Adipocyte (in vitro differentiated cells): Measurements from ENCODE around the gene SLC39A11.

Experiments used
- DNase-seq: peaks from one replicate; pipeline ENCODE4 v3.0.0-alpha.2; 2015; ENCODE audit warnings: low read depth
- H3K27me3 ChIP-seq: replicated peaks from 2 replicates; pipeline ENCODE4 v1.7.0; 2013; ENCODE audit warnings: mild to moderate bottlenecking, low read length, moderate library complexity; ENCODE audit not compliant: control insufficient read depth, insufficient read depth
- H3K36me3 ChIP-seq: 2 replicates; pipeline ENCODE4 v1.7.0; 2013; ENCODE audit warnings: low read length, mild to moderate bottlenecking, moderate library complexity; ENCODE audit not compliant: control insufficient read depth, insufficient read depth, severe bottlenecking
- H3K4me1 ChIP-seq: 2 replicates; pipeline ENCODE4 v1.7.0; 2013; ENCODE audit warnings: mild to moderate bottlenecking, low read length, moderate library complexity; ENCODE audit not compliant: control insufficient read depth, insufficient read depth
- H3K4me3 ChIP-seq: 2 replicates; pipeline ENCODE4 v1.7.0; 2013; ENCODE audit warnings: mild to moderate bottlenecking, low read length, moderate library complexity
- H3K9ac ChIP-seq: 2 replicates; pipeline ENCODE4 v1.7.0; 2013; ENCODE audit warnings: mild to moderate bottlenecking, low read length, moderate library complexity
- H3K9me3 ChIP-seq: 2 replicates; pipeline ENCODE4 v1.7.0; 2013; ENCODE audit warnings: mild to moderate bottlenecking, low read length, moderate library complexity; ENCODE audit not compliant: control insufficient read depth

The SLC39A11 gene

GRCh38 chr17:73058022-73058421 is 34.5 kb downstream of the SLC39A11 start:
- H3K4me3 ChIP-seq = no peak overlapping the region
- peaks cover 28% of the 10 kb centered on the region for H3K4me1 ChIP-seq
- H3K27me3 ChIP-seq = no peaks in the 10 kb centered on the region
- no peak for DNase-seq
- no peak overlapping the region for H3K9ac ChIP-seq
- no peaks in the 10 kb centered on the region for H3K9me3 ChIP-seq
- no peaks in the 10 kb centered on the region for H3K36me3 ChIP-seq

GRCh38 chr17:73057196-73057595 is 35.3 kb downstream of the SLC39A11 start:
- H3K9ac ChIP-seq = no peak overlapping the region
- H3K36me3 ChIP-seq = no peaks in the 10 kb centered on the region
- DNase-seq = no peak
- H3K4me1 ChIP-seq = peaks cover 28% of the 10 kb centered on the region
- H3K9me3 ChIP-seq = no peaks in the 10 kb centered on the region
- H3K4me3 ChIP-seq = no peak overlapping the region
- no peaks in the 10 kb centered on the region for H3K27me3 ChIP-seq

DNA sequence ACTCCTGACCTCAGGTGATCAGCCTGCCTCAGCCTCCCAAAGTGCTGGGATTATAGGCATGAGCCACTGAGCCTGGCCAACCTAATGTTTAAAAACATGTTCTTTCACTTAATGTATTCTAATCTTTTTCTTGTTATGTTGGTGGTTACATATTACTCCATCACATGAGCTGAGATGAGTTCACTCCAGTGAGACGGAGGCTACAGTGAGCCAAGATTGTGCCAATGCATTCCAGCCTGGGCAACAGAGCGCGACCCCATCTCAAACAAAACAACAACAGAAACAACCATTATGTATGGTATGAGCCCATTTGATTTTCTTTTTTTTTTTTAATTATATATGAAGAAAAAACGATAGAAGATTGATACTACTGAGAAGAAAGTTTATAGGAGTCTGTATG is 39.6 kb downstream of the SLC39A11 start:
- no peaks in the 10 kb centered on the region for H3K27me3 ChIP-seq
- H3K9ac ChIP-seq = no peak overlapping the region
- no peaks in the 10 kb centered on the region for H3K9me3 ChIP-seq
- DNase-seq = no peak
- peaks cover 5% of the 10 kb centered on the region for H3K4me1 ChIP-seq
- no peaks in the 10 kb centered on the region for H3K36me3 ChIP-seq
- H3K4me3 ChIP-seq = no peak overlapping the region

- Histone ChIP-seq H3K4me3 (no peak overlapping the region), H3K36me3 (no peaks in the 10 kb centered on the region), H3K27me3 (no peaks in the 10 kb centered on the region), H3K9ac (no peak overlapping the region), H3K4me1 (no peaks in the 10 kb centered on the region), H3K9me3 (no peaks in the 10 kb centered on the region)
- no peak for DNase-seq
Measured at GRCh38 chr17:73050797-73051196, 41.7 kb downstream of the SLC39A11 start.

GRCh38 chr17:73048170-73048569 is 44.3 kb downstream of the SLC39A11 start:
- Histone ChIP-seq H3K27me3 (no peaks in the 10 kb centered on the region), H3K36me3 (no peaks in the 10 kb centered on the region), H3K4me1 (peaks cover 11% of the 10 kb centered on the region), H3K9me3 (no peaks in the 10 kb centered on the region), H3K4me3 (no peak overlapping the region), H3K9ac (no peak overlapping the region)
- no peak for DNase-seq

DNA sequence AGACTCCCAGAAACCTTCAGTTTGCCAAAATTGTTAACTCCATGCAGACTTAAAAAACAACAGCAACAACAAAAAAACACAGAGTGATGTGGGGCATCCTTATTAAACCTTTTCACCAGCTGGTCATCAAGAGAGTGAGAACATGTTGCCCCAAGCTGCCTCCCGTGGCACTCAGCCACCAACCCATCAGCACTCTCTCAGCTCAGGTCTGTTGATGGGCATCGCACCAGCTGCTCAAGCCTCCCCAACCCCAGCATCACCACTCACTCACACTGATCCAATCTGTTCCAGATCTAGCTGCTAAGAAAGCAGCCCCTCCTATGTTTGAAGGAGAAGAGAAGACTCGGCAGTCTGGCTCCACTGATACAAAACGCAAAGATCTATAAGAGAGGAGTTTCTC is 46.8 kb downstream of the SLC39A11 start:
- Histone ChIP-seq H3K4me3 (no peak overlapping the region), H3K9me3 (peaks cover 10% of the 10 kb centered on the region), H3K4me1 (peaks cover 19% of the 10 kb centered on the region), H3K9ac (no peak overlapping the region), H3K27me3 (no peaks in the 10 kb centered on the region), H3K36me3 (no peaks in the 10 kb centered on the region)
- no peak for DNase-seq

DNA sequence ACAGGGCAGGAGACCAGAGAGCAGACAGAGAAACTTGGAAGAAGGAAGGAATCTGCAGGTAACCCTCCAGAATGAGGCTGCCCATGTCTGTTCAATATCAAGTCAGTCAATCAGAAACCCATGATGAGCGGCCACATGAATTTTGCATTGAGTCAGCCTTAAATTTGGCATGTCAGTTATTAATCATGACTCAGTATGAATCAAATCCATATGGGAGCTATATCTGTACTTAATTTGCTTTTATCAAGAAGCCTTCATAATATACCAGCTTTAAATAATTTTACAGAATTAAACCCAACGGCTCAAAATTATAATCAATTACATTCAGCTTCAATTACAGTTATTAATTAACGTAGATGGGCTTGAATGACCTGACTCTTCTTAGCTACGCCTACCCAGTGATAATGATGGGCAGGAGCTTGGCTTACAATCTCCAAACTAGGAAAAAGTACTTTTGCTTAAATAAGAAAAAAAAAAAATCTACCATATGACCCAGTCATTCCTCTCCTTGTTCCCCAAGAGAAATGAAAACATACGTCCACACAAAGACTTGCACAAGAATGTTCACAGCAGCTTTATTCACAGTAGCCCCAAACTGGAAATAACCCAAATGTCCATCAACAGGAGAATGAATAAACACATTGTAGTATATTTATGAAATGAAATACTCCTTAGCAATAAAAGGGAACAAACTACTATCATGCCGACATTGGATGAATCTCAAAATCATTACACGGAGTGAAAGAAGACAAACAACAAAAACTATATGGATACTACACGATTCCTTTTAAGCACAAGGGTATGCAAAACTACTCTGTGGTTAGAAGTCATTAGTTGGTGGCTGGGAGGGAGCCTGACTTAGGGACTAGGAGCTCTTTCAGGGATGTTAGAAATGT is 48.6 kb downstream of the SLC39A11 start:
- peaks cover 17% of the 10 kb centered on the region for H3K9me3 ChIP-seq

GRCh38 chr17:73042809-73043685 is 49.4 kb downstream of the SLC39A11 start:
- peak; percentile 33 for DNase-seq
- Histone ChIP-seq H3K4me3 (peak overlapping the region; percentile 55), H3K4me1 (peaks cover 19% of the 10 kb centered on the region), H3K36me3 (no peaks in the 10 kb centered on the region), H3K9ac (no peak overlapping the region), H3K27me3 (no peaks in the 10 kb centered on the region), H3K9me3 (peaks cover 17% of the 10 kb centered on the region)

More for the DNA sequence above, 48.6 kb downstream of the SLC39A11 start:
- H3K4me1 ChIP-seq = peaks cover 19% of the 10 kb centered on the region
- H3K27me3 ChIP-seq = no peaks in the 10 kb centered on the region
- H3K9ac ChIP-seq = no peak overlapping the region
- peak; percentile 78 for DNase-seq
- H3K36me3 ChIP-seq = no peaks in the 10 kb centered on the region
- peak overlapping the region; percentile 55 for H3K4me3 ChIP-seq

DNA sequence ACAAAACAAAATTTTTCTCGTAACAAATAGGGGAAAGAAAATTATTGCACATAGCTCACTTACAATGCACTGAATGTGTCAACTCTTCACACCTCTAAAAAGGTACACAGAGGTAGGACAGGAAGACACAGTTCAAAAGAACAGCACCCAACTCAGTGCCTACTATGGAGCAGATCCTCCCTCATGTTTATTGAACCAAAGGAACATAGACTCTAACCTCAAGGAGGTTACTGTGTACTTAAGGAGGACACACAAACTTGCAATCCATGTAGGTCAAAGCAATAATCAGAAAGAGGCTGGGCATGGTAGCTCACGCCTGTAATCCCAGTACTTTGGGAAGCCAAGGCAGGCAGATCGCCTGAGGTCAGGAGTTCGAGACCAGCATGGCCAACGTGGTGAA is 50.3 kb downstream of the SLC39A11 start:
- Histone ChIP-seq H3K4me1 (peaks cover 19% of the 10 kb centered on the region), H3K36me3 (no peaks in the 10 kb centered on the region), H3K27me3 (no peaks in the 10 kb centered on the region), H3K9ac (no peak overlapping the region), H3K9me3 (peaks cover 17% of the 10 kb centered on the region), H3K4me3 (no peak overlapping the region)
- DNase-seq = no peak

DNA sequence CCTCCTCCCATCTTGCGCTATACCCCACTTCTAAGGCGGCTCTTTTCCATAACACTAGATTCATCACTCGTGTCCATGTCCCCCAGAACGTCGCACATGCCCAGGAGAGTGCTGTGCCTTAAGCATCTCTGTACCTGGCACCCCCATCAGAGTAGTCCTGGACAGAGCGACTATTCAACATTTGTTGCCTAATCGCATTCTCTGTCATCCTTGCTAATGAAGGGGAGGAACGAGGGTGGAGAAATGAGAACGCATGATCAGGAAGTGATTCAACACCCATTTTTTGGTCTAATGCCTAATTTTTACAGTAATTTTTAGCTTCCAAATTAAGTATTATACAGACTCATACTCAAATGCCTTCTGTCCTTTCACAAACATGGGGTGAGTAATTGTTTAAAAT is 53.2 kb downstream of the SLC39A11 start:
- Histone ChIP-seq H3K27me3 (no peaks in the 10 kb centered on the region), H3K9me3 (peaks cover 17% of the 10 kb centered on the region), H3K36me3 (no peaks in the 10 kb centered on the region), H3K9ac (no peak overlapping the region), H3K4me3 (no peak overlapping the region), H3K4me1 (peaks cover 19% of the 10 kb centered on the region)
- DNase-seq = no peak

GRCh38 chr17:73031472-73031871 is 61.0 kb downstream of the SLC39A11 start:
- no peak for DNase-seq
- Histone ChIP-seq H3K27me3 (no peaks in the 10 kb centered on the region), H3K9me3 (no peaks in the 10 kb centered on the region), H3K4me1 (peaks cover 14% of the 10 kb centered on the region), H3K36me3 (no peaks in the 10 kb centered on the region), H3K4me3 (no peak overlapping the region), H3K9ac (no peak overlapping the region)
